Prostate gland (tissue), 2 donors: Measurements from ENCODE around the gene NANOGP8.

ENCODE experiments used
- CTCF ChIP-seq, 4 experiments: fragments of 200-600 bp in 2 of 4; fragments of 450-650 bp in 2 of 4; sonication (generic) in 2 of 4; IDR thresholded peaks; 1 replicate in 3 of 4; 2 replicates in 1 of 4; pipeline ENCODE4 v1.5.1; 2016 to 2019; ENCODE audit warnings: antibody characterized with exemption in 4 of 4, mild to moderate bottlenecking in 2 of 4, moderate library complexity in 2 of 4
- POLR2A ChIP-seq: fragments of 450-650 bp; IDR thresholded peaks from one replicate; pipeline ENCODE4 v1.6.1; 2016; ENCODE audit warnings: antibody characterized with exemption, mild to moderate bottlenecking
- POLR2AphosphoS5 ChIP-seq: sonication (generic); formaldehyde crosslinking; IDR thresholded peaks from one replicate; pipeline ENCODE4 v1.6.1; 2017; ENCODE audit warnings: antibody characterized with exemption

- TF ChIP-seq CTCF (IDR thresholded peaks at IDR 0.05) (no peak), POLR2AphosphoS5 (no peak), POLR2A (no peak)
These were observed 7.8 kb upstream of the NANOGP8 start for GRCh38 chr15:35092846-35093245.
